Tibial nerve (tissue), 3 donors: ENCODE results near the gene GRIK3.
"Not testable (repeated sequence)": the region's sequence is repeated elsewhere in the genome, so short reads cannot be mapped to it uniquely, and the experiment has no call there.

ENCODE experiments used
- CTCF ChIP-seq, 5 experiments: fragments of 200-600 bp in 3 of 5; fragments of 450-650 bp in 2 of 5; sonication (generic) in 3 of 5; IDR thresholded peaks; one replicate each; pipeline ENCODE4 v1.5.1; 2016 to 2019; ENCODE audit warnings: antibody characterized with exemption in 5 of 5, mild to moderate bottlenecking in 3 of 5, moderate library complexity in 2 of 5
- POLR2A ChIP-seq, 2 donors: fragments of 450-650 bp; IDR thresholded peaks; one replicate each; pipeline ENCODE4 v1.6.1; 2017; ENCODE audit warnings: antibody characterized with exemption in 2 of 2, mild to moderate bottlenecking in 2 of 2, moderate library complexity in 2 of 2

GRCh38 chr1:37080296-37080986, 46.1 kb upstream of the GRIK3 start:
- TF ChIP-seq CTCF, POLR2A (IDR thresholded peaks at IDR 0.05): not testable (repeated sequence)
